Neural cell (in vitro differentiated cells): ENCODE measurements around the gene CCDC63. TPM values are rescaled to one million over a fixed set of nuclear protein-coding genes. Genes with fewer than 3 reads are reported as not detected.

Source experiments
- H2AFZ ChIP-seq: fragments of 200-600, 300-800 bp; sonication (generic), shearing (Covaris generic); 2 replicates; pipeline ENCODE4 v1.6.0; 2014; ENCODE audit warnings: low read depth, mild to moderate bottlenecking, antibody characterized with exemption, low read length, moderate library complexity
- H3F3A ChIP-seq: fragments of 200-600 bp; shearing (Covaris generic); 2 replicates; pipeline ENCODE4 v1.6.1; 2016; ENCODE audit warnings: mild to moderate bottlenecking, moderate library complexity, mixed read lengths, antibody characterized with exemption, low read length; ENCODE audit not compliant: insufficient read depth, poor library complexity, severe bottlenecking
- H3K27ac ChIP-seq: fragments of 200-600, 300-800 bp; sonication (generic), shearing (Covaris generic); 2 replicates; pipeline ENCODE4 v1.5.1; 2014; ENCODE audit warnings: mild to moderate bottlenecking, low read length, moderate library complexity
- H3K27me3 ChIP-seq: fragments of 300-800, 200-600 bp; sonication (generic), shearing (Covaris generic); 2 replicates; pipeline ENCODE4 v1.6.0; 2014; ENCODE audit warnings: mild to moderate bottlenecking, low read depth, low read length, moderate library complexity; ENCODE audit not compliant: insufficient read depth
- H3K36me3 ChIP-seq: fragments of 300-800, 200-600 bp; sonication (generic), shearing (Covaris generic); 2 replicates; pipeline ENCODE4 v1.5.1; 2014; ENCODE audit warnings: mild to moderate bottlenecking, antibody characterized with exemption, low read length, moderate library complexity; ENCODE audit not compliant: insufficient read depth
- H3K4me2 ChIP-seq: fragments of 300-800, 200-600 bp; sonication (generic), shearing (Covaris generic); 2 replicates; pipeline ENCODE4 v1.6.0; 2014; ENCODE audit warnings: mild to moderate bottlenecking, low read length
- H3K4me3 ChIP-seq: fragments of 300-800, 200-600 bp; sonication (generic), shearing (Covaris generic); 2 replicates; pipeline ENCODE4 v1.5.1; 2014; ENCODE audit warnings: mild to moderate bottlenecking, low read length, moderate library complexity
- H3K79me2 ChIP-seq: fragments of 200-600 bp; shearing (Covaris generic); replicated peaks from 2 replicates; pipeline ENCODE4 v1.6.0; 2014; ENCODE audit warnings: mild to moderate bottlenecking, low read length, moderate library complexity; ENCODE audit not compliant: insufficient read depth
- H3K9ac ChIP-seq: fragments of 300-800, 200-600 bp; sonication (generic), shearing (Covaris generic); 2 replicates; pipeline ENCODE4 v1.6.1; 2016; ENCODE audit warnings: mild to moderate bottlenecking, low read length, mixed read lengths
- H3K9me2 ChIP-seq: fragments of 200-600 bp; shearing (Covaris generic); 2 replicates; pipeline ENCODE4 v1.6.1; 2016; ENCODE audit warnings: mild to moderate bottlenecking, low read length, mixed read lengths; ENCODE audit not compliant: insufficient read depth
- H3K9me3 ChIP-seq: fragments of 200-600, 300-800 bp; sonication (generic), shearing (Covaris generic); 2 replicates; pipeline ENCODE4 v1.6.1; 2016; ENCODE audit warnings: mild to moderate bottlenecking, mixed run types, low read length, moderate library complexity, mixed read lengths
- H4K20me1 ChIP-seq: fragments of 200-600 bp; shearing (Covaris generic); 2 replicates; pipeline ENCODE4 v1.6.1; 2016; ENCODE audit warnings: mild to moderate bottlenecking, mixed run types; ENCODE audit not compliant: insufficient read depth
- EP300 ChIP-seq: fragments of 450-650 bp; conservative IDR thresholded peaks from 2 replicates; pipeline ENCODE4 v1.6.1; 2014; ENCODE audit warnings: antibody characterized with exemption, mild to moderate bottlenecking, moderate library complexity; ENCODE audit not compliant: poor library complexity, severe bottlenecking
- EZH2 ChIP-seq: fragments of 200-600, 300-800 bp; shearing (Covaris generic), sonication (generic); IDR thresholded peaks from 2 replicates; pipeline ENCODE4 v1.6.1; 2014; ENCODE audit warnings: antibody characterized with exemption, low read length, borderline replicate concordance, mild to moderate bottlenecking; ENCODE audit not compliant: insufficient read depth, poor library complexity, severe bottlenecking
- MXI1 ChIP-seq: fragments of 450-650 bp; conservative IDR thresholded peaks from 2 replicates; pipeline ENCODE4 v1.6.1; 2014; ENCODE audit warnings: antibody characterized with exemption, mild to moderate bottlenecking; ENCODE audit not compliant: poor library complexity, severe bottlenecking
- POLR2AphosphoS5 ChIP-seq: IDR thresholded peaks from 2 replicates; pipeline ENCODE4 v1.6.1; 2012
- RAD21 ChIP-seq: fragments of 450-650 bp; conservative IDR thresholded peaks from 2 replicates; pipeline ENCODE4 v1.6.1; 2014; ENCODE audit warnings: antibody characterized with exemption, mild to moderate bottlenecking, moderate library complexity
- SMC3 ChIP-seq: fragments of 450-650 bp; conservative IDR thresholded peaks from 2 replicates; pipeline ENCODE4 v1.6.1; 2014; ENCODE audit warnings: antibody characterized with exemption, mild to moderate bottlenecking, moderate library complexity; ENCODE audit not compliant: poor library complexity
- TAF1 ChIP-seq: IDR thresholded peaks from 2 replicates; pipeline ENCODE4 v1.6.1; 2012; ENCODE audit warnings: low read depth
- polyA plus RNA-seq: library from polyadenylated mRNA; depleted of rRNA; stranded (reverse); fragments of >200 nt; gene quantifications from 2 replicates; pipeline ENCODE4 v1.2.3, GENCODE V29; 2014
- TF ChIP-seq, protein P1 (sequence below): IDR thresholded peaks from 2 replicates; pipeline ENCODE4 v1.6.1; 2012; ENCODE audit warnings: borderline replicate concordance
- TF ChIP-seq, protein P2 (sequence below): fragments of 450-650 bp; IDR thresholded peaks from 2 replicates; pipeline ENCODE4 v1.5.1; 2014; ENCODE audit warnings: antibody characterized with exemption, mild to moderate bottlenecking, moderate library complexity; ENCODE audit not compliant: poor library complexity, severe bottlenecking

CCDC63 gene
- polyA plus RNA-seq, 1 donor from 2014 or later, result not detected

DNA sequence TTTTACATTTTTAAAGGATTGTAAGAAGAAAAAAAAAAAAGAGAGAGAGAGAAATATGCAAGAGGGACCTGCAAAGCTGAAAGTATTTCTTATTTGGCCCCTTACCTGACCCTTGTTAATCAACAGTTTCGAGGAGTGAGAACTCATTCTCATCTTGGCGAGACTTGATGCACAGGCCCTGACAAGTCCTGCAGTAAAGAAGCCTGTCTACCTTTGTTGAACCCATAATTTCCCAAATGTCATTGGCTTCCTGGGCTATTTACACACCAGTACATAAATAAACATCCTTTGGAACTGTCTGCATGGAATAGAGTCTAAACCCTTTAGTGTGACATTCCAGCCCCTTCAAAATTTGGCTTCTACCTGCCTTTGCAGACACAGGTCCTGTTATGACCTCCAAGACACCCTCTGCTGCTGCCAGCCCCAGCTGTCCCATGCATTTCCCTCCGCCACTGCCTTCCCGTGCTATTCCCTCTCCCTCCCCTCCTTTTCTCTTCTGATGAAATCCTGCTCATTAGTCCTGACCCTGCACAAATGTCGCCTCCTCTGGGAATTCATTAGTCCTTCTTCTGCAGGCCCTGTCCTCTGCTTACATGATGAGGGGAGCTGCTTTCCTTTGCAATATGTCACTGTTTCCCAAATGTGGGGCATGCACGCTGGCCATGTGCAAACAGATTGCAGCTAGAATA is 38.5 kb downstream of the CCDC63 start:
- Histone ChIP-seq H3K9me2 (no peaks in the 10 kb centered on the region), H3K4me3 (no peak overlapping the region), H3K9ac (no peak overlapping the region), H4K20me1 (no peaks in the 10 kb centered on the region), H2AFZ (no peak overlapping the region), H3K4me2 (no peak overlapping the region), H3K79me2 (no peaks in the 10 kb centered on the region), H3K27ac (no peak overlapping the region), H3K9me3 (no peaks in the 10 kb centered on the region), H3F3A (no peaks in the 10 kb centered on the region), H3K27me3 (no peaks in the 10 kb centered on the region), H3K36me3 (no peaks in the 10 kb centered on the region)
- no peak for TF ChIP-seq SMC3
- TF ChIP-seq, protein P1, sequence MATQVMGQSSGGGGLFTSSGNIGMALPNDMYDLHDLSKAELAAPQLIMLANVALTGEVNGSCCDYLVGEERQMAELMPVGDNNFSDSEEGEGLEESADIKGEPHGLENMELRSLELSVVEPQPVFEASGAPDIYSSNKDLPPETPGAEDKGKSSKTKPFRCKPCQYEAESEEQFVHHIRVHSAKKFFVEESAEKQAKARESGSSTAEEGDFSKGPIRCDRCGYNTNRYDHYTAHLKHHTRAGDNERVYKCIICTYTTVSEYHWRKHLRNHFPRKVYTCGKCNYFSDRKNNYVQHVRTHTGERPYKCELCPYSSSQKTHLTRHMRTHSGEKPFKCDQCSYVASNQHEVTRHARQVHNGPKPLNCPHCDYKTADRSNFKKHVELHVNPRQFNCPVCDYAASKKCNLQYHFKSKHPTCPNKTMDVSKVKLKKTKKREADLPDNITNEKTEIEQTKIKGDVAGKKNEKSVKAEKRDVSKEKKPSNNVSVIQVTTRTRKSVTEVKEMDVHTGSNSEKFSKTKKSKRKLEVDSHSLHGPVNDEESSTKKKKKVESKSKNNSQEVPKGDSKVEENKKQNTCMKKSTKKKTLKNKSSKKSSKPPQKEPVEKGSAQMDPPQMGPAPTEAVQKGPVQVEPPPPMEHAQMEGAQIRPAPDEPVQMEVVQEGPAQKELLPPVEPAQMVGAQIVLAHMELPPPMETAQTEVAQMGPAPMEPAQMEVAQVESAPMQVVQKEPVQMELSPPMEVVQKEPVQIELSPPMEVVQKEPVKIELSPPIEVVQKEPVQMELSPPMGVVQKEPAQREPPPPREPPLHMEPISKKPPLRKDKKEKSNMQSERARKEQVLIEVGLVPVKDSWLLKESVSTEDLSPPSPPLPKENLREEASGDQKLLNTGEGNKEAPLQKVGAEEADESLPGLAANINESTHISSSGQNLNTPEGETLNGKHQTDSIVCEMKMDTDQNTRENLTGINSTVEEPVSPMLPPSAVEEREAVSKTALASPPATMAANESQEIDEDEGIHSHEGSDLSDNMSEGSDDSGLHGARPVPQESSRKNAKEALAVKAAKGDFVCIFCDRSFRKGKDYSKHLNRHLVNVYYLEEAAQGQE, result no peak
- no peak for TF ChIP-seq MXI1
- TF ChIP-seq EP300, result no peak
- no peak for TF ChIP-seq POLR2AphosphoS5
- no peak for TF ChIP-seq TAF1
- no peak for TF ChIP-seq EZH2
- TF ChIP-seq, protein P2, sequence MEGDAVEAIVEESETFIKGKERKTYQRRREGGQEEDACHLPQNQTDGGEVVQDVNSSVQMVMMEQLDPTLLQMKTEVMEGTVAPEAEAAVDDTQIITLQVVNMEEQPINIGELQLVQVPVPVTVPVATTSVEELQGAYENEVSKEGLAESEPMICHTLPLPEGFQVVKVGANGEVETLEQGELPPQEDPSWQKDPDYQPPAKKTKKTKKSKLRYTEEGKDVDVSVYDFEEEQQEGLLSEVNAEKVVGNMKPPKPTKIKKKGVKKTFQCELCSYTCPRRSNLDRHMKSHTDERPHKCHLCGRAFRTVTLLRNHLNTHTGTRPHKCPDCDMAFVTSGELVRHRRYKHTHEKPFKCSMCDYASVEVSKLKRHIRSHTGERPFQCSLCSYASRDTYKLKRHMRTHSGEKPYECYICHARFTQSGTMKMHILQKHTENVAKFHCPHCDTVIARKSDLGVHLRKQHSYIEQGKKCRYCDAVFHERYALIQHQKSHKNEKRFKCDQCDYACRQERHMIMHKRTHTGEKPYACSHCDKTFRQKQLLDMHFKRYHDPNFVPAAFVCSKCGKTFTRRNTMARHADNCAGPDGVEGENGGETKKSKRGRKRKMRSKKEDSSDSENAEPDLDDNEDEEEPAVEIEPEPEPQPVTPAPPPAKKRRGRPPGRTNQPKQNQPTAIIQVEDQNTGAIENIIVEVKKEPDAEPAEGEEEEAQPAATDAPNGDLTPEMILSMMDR, result no peak
- TF ChIP-seq RAD21, result no peak

DNA sequence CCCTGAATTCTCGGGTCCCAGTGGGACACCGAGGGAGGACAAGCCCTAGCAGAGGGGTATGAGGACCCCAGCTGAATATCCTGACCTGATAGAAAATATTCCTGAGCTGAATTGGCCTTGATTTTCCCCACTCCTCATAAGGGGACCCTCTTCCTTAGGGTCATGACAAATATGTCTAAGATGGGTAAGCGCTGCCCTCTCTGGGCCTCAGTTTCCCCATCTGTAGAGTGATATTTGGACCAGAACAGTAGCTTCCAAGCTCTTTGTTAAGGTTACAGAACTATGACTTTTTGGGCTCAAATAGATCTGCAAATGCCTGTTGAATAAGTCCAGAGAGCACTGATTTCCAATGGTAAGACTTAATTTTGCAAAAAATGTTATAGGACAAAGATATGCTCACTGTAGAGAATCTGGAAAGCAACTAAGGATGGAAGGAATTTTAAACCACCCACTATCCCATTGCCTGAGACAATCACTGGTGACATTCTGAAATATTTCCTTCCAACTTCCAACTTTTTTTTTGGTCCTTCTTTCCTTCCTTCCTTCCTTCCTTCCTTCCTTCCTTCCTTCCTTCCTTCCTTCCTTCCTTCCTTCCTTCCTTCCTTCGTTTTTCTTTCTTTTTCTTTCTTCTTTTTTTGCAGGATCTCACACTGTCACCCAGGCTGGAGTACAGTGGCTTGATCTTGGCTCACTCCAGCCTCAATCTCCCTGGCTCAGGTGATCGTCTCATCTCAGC is 41.6 kb downstream of the CCDC63 start:
- Histone ChIP-seq H3K9me3 (no peaks in the 10 kb centered on the region), H3K36me3 (no peaks in the 10 kb centered on the region), H3K79me2 (no peaks in the 10 kb centered on the region), H3F3A (no peaks in the 10 kb centered on the region), H4K20me1 (no peaks in the 10 kb centered on the region), H3K4me3 (no peak overlapping the region), H3K9me2 (no peaks in the 10 kb centered on the region), H2AFZ (no peak overlapping the region), H3K27ac (no peak overlapping the region), H3K9ac (no peak overlapping the region), H3K27me3 (no peaks in the 10 kb centered on the region), H3K4me2 (no peak overlapping the region)
- TF ChIP-seq EZH2 (no peak), SMC3 (peak; percentile 45)
